Gastrocnemius medialis (tissue), 4 donors: ENCODE results near the gene CTCFL.

ENCODE experiments used
- POLR2A ChIP-seq, 2 donors: fragments of 450-650 bp; IDR thresholded peaks; one replicate each; pipeline ENCODE4 v1.6.1; 2017; ENCODE audit warnings: antibody characterized with exemption in 2 of 2, mild to moderate bottlenecking in 2 of 2, moderate library complexity in 2 of 2
- TF ChIP-seq, protein P1 (sequence below), 5 experiments: fragments of 450-650 bp in 3 of 5; fragments of 200-600 bp in 2 of 5; sonication (generic) in 2 of 5; IDR thresholded peaks in 4 of 5; conservative IDR thresholded peaks in 1 of 5; 1 replicate in 4 of 5; 2 replicates in 1 of 5; pipeline ENCODE4 v1.5.1; 2016 to 2019; ENCODE audit warnings: antibody characterized with exemption in 5 of 5, mild to moderate bottlenecking in 3 of 5, moderate library complexity in 3 of 5

DNA sequence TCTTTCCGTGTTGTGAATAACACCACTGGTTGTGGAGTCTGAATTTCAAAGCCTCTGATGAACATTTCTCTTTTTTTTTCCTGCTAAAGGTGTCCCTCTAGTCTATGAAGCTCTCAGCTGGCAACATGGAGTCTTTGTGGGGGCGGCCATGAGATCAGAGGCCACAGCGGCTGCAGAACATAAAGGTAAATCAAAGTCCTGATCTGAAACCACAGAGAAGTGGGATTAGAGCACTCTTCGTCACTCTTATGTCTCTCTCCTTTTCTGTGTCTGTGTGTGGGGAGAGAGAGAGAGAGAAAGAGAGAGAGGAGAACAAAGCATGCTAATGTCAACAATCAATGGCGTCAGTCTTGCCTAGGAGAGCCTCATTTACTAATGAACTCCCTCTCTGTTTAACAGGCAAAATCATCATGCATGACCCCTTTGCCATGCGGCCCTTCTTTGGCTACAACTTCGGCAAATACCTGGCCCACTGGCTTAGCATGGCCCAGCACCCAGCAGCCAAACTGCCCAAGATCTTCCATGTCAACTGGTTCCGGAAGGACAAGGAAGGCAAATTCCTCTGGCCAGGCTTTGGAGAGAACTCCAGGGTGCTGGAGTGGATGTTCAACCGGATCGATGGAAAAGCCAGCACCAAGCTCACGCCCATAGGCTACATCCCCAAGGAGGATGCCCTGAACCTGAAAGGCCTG, 40.2 kb upstream of the CTCFL start:
- no peak for TF ChIP-seq POLR2A (IDR thresholded peaks at IDR 0.05)
- TF ChIP-seq, protein P1, sequence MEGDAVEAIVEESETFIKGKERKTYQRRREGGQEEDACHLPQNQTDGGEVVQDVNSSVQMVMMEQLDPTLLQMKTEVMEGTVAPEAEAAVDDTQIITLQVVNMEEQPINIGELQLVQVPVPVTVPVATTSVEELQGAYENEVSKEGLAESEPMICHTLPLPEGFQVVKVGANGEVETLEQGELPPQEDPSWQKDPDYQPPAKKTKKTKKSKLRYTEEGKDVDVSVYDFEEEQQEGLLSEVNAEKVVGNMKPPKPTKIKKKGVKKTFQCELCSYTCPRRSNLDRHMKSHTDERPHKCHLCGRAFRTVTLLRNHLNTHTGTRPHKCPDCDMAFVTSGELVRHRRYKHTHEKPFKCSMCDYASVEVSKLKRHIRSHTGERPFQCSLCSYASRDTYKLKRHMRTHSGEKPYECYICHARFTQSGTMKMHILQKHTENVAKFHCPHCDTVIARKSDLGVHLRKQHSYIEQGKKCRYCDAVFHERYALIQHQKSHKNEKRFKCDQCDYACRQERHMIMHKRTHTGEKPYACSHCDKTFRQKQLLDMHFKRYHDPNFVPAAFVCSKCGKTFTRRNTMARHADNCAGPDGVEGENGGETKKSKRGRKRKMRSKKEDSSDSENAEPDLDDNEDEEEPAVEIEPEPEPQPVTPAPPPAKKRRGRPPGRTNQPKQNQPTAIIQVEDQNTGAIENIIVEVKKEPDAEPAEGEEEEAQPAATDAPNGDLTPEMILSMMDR (IDR thresholded peaks at IDR 0.05 in 4 of 5, conservative IDR thresholded peaks at IDR 0.05 in 1 of 5): no peak
